ENCODE data around the gene HOOK2. TPM values are rescaled to one million over a fixed set of nuclear protein-coding genes. Genes with fewer than 3 reads are reported as not detected.

HOOK2 gene
- total RNA-seq, 1 experiment from 2014 or later, result 14.3 TPM

DNA sequence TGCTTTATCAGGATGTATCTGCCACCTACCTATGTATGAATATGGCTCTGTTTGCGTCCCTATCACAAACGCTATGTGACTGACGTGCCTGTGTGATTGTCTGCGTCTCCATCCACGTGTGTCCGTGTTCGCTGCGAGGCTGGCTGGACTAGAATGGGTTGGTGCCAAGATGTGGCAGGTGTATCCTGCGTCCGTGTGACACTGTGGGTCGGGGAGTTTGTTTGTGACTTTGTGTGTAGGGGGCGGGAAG is 6.7 kb upstream of the HOOK2 start:
- intact Hi-C loops (cut with micrococcal nuclease; ENCODE audit: unreplicated experiment), result no loop called here
- Histone ChIP-seq H3K27me3 (ENCODE audit: control insufficient read depth, insufficient read depth, low read length) (no peaks in the 10 kb centered on the region), H3K27ac (ENCODE audit: low read length) (peak overlapping the region; percentile 73), H3K9me3 (ENCODE audit: control insufficient read depth, insufficient read depth, low read depth, low read length) (no peaks in the 10 kb centered on the region), H3K4me3 (ENCODE audit: low read depth in 2 of 2, low read length in 2 of 2) (peak overlapping the region; percentile 45 to 47), H3K36me3 (ENCODE audit: control insufficient read depth, insufficient read depth, low read length) (no peaks in the 10 kb centered on the region), H3K4me1 (ENCODE audit: control insufficient read depth, insufficient read depth, low read length) (peaks cover 46% of the 10 kb centered on the region)
- no TSS peak for BruUV-seq (replicated peaks)
- POLR2A ChIA-PET, result interaction anchor here (0.6 kb wide), 1 partner anchor 13 kb away, joined by 7 read pairs; no protein-coding TSS in a partner anchor
- ATAC-seq (no peak), DNase-seq (ENCODE audit: low read depth, low spot score) (no peak)
- CTCF ChIA-PET, result interaction anchor here (0.8 kb wide), 1 partner anchor 18 kb away, joined by 4 read pairs; no protein-coding TSS in a partner anchor
- TF ChIP-seq SIN3A (IDR thresholded peaks at IDR 0.05; ENCODE audit: borderline replicate concordance, insufficient read depth, low read depth, low read length), result no peak
- TF ChIP-seq, protein P1, sequence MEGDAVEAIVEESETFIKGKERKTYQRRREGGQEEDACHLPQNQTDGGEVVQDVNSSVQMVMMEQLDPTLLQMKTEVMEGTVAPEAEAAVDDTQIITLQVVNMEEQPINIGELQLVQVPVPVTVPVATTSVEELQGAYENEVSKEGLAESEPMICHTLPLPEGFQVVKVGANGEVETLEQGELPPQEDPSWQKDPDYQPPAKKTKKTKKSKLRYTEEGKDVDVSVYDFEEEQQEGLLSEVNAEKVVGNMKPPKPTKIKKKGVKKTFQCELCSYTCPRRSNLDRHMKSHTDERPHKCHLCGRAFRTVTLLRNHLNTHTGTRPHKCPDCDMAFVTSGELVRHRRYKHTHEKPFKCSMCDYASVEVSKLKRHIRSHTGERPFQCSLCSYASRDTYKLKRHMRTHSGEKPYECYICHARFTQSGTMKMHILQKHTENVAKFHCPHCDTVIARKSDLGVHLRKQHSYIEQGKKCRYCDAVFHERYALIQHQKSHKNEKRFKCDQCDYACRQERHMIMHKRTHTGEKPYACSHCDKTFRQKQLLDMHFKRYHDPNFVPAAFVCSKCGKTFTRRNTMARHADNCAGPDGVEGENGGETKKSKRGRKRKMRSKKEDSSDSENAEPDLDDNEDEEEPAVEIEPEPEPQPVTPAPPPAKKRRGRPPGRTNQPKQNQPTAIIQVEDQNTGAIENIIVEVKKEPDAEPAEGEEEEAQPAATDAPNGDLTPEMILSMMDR (IDR thresholded peaks at IDR 0.05), result no peak
- no peak for TF ChIP-seq POLR2AphosphoS5 (IDR thresholded peaks at IDR 0.05; ENCODE audit: low read depth, low read length)
- no peak for TF ChIP-seq TCF7L2 (IDR thresholded peaks at IDR 0.05; ENCODE audit: low read depth, low read length)
- TF ChIP-seq, protein P2, sequence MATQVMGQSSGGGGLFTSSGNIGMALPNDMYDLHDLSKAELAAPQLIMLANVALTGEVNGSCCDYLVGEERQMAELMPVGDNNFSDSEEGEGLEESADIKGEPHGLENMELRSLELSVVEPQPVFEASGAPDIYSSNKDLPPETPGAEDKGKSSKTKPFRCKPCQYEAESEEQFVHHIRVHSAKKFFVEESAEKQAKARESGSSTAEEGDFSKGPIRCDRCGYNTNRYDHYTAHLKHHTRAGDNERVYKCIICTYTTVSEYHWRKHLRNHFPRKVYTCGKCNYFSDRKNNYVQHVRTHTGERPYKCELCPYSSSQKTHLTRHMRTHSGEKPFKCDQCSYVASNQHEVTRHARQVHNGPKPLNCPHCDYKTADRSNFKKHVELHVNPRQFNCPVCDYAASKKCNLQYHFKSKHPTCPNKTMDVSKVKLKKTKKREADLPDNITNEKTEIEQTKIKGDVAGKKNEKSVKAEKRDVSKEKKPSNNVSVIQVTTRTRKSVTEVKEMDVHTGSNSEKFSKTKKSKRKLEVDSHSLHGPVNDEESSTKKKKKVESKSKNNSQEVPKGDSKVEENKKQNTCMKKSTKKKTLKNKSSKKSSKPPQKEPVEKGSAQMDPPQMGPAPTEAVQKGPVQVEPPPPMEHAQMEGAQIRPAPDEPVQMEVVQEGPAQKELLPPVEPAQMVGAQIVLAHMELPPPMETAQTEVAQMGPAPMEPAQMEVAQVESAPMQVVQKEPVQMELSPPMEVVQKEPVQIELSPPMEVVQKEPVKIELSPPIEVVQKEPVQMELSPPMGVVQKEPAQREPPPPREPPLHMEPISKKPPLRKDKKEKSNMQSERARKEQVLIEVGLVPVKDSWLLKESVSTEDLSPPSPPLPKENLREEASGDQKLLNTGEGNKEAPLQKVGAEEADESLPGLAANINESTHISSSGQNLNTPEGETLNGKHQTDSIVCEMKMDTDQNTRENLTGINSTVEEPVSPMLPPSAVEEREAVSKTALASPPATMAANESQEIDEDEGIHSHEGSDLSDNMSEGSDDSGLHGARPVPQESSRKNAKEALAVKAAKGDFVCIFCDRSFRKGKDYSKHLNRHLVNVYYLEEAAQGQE (IDR thresholded peaks at IDR 0.05; ENCODE audit: insufficient read depth in 1 of 2, low read depth in 2 of 2, low read length in 1 of 2), result no peak; a peak in 1 of 4 replicates
- in situ Hi-C loops (cut with HindIII; ENCODE audit: low pct_unique_long_range_greater_than_20kb, low sequenced_read_pairs), result no loop called here

DNA sequence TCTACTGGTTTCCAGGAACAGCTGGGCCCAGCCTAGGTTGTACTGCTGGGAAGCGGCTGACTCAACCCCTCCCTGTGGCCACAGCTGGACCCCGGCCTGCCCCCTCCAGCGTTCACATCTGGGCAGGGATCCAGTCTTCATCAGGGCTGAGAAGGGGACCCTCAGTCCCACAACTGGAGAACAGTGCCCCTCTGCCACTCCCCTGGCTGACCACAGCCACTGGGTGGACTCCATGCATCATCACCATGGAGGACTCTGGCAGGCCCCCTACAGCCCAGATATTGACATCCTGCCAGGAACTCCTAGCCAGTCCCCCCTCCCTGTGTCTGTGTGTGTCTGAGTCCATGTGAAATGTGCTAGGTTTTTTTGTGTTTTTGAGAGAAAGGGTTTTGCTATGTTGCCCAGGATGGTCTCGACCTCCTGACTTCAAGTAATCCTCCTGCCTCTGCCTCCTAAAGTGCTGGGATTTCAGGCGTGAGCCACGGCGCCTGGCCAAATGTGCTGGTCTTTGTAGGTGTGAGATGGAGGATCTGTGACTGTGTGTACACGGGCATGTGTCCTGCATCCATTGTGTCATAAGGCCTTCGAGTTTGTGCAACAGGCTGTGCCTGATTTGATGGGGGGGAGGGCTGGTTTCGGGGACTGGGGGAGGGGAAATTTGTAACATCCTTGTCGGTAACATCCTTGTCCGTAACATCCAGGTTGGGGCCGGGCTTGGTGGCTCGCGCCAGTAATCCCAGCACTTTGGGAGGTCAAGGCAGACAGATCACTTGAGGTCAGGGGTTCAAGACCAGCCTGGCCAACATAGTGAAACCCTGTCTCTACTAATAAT is 4.0 kb upstream of the HOOK2 start:
- BruUV-seq (replicated peaks), result no TSS peak
- Histone ChIP-seq H3K36me3 (ENCODE audit: control insufficient read depth, insufficient read depth, low read length) (no peaks in the 10 kb centered on the region), H3K9me3 (ENCODE audit: control insufficient read depth, insufficient read depth, low read depth, low read length) (no peaks in the 10 kb centered on the region), H3K4me1 (ENCODE audit: control insufficient read depth, insufficient read depth, low read length) (peaks cover 24% of the 10 kb centered on the region), H3K27ac (ENCODE audit: low read length) (peak overlapping the region; percentile 87), H3K27me3 (ENCODE audit: control insufficient read depth, insufficient read depth, low read length) (no peaks in the 10 kb centered on the region), H3K4me3 (ENCODE audit: low read depth in 2 of 2, low read length in 2 of 2) (peak overlapping the region; percentile 53 to 81; a peak in 3 of 4 replicates)
- POLR2A ChIA-PET, result interaction anchor here (1.2 to 2.7 kb wide), 2 partner anchors 10 to 13 kb away, joined by 3 to 16 read pairs; partner anchors contain the start of gene JUNB
- intact Hi-C loops (cut with micrococcal nuclease; ENCODE audit: unreplicated experiment) (no loop called here), in situ Hi-C loops (cut with HindIII; ENCODE audit: low pct_unique_long_range_greater_than_20kb, low sequenced_read_pairs) (no loop called here)
- CTCF ChIA-PET, result no interaction called here
- ATAC-seq (no peak), DNase-seq (ENCODE audit: low read depth, low spot score) (no peak)
- no peak for TF ChIP-seq SIN3A (IDR thresholded peaks at IDR 0.05; ENCODE audit: borderline replicate concordance, insufficient read depth, low read depth, low read length)
- no peak for TF ChIP-seq TCF7L2 (IDR thresholded peaks at IDR 0.05; ENCODE audit: low read depth, low read length)
- TF ChIP-seq POLR2AphosphoS5 (IDR thresholded peaks at IDR 0.05; ENCODE audit: low read depth, low read length), result no peak
- TF ChIP-seq, protein P1 (IDR thresholded peaks at IDR 0.05), result no peak
- TF ChIP-seq, protein P2 (IDR thresholded peaks at IDR 0.05; ENCODE audit: insufficient read depth in 1 of 2, low read depth in 2 of 2, low read length in 1 of 2), result no peak

Measured in Panc1 (cell line).